ENCODE data around the gene SLC11A2. TPM values are rescaled to one million over a fixed set of nuclear protein-coding genes. Genes with fewer than 3 reads are reported as not detected.

The SLC11A2 gene
- total and polyA plus RNA-seq, 12 donors = 21.7 to 82.2 (median 49.7) TPM

DNA sequence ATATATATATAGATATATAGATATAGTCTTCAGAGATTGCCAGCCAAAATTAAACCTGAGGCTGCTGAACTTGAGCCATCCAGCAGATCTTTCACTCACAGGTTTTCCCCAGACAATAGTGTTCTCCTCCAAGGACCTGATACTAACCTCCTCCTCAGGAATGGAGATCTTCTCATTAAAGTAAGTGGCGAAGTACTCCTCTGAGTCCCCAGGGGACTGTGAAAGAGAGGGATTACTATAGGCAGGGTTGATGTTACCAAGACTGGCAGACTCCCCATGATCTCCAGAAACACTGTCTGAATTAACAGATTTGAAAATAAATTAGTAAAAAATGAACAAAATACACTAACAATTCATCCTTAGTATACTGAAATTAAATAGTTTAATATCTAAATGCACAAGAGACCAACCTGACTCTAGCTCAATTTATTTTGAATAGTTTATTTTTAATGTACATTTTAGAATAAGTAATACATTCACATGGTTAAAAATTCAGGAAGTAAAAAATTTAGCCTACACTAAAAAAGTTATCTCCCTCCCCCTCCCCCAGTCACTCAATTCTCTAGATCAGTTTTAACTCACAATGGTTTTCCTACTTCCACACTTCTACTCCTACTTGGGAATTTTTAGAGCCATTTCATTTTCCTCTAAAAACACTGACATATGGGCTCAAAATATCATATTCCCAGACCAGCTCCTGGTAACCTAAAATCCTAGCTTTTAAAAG, 17.7 kb downstream of the SLC11A2 start:
- Histone ChIP-seq H3K4me1 (replicated peaks in 1 of 2) (peaks cover 12 to 39% of the 10 kb centered on the region in 2 donors), H3K9me3 (replicated peaks in 1 of 3) (no peaks in the 10 kb centered on the region), H3K36me3 (replicated peaks in 1 of 2) (peaks cover 0 to 26% of the 10 kb centered on the region in 2 donors), H3K27me3 (no peaks in the 10 kb centered on the region), H3K4me3 (peak overlapping the region in 1 of 4 donors; percentile 4), H3K27ac (peak overlapping the region; percentile 4 to 79 (median 60))
- WGBS, 4 donors = 80 to 100% (median 87%) methylated on average over 1 of the region's 1 CpG
- TF ChIP-seq POLR2A (IDR thresholded peaks at IDR 0.05) (no peak), CTCF (IDR thresholded peaks at IDR 0.05) (no peak)
- no peak for DNase-seq
- intact Hi-C loops (cut with DNase I) = no loop called here

- DNase-seq = no peak
- Histone ChIP-seq H3K36me3 (replicated peaks in 1 of 2) (peaks cover 0 to 36% of the 10 kb centered on the region in 2 donors), H3K4me3 (no peak overlapping the region), H3K27me3 (no peaks in the 10 kb centered on the region), H3K27ac (no peak overlapping the region), H3K4me1 (replicated peaks in 1 of 2) (peaks cover under 1 to 14% of the 10 kb centered on the region in 2 donors), H3K9me3 (replicated peaks in 1 of 3) (no peaks in the 10 kb centered on the region)
- 85 to 95% (median 86%) methylated on average over 3 of the region's 3 CpGs for WGBS, 4 donors
- intact Hi-C loops (cut with DNase I) = no loop called here
- TF ChIP-seq POLR2A (IDR thresholded peaks at IDR 0.05) = no peak
- no peak for TF ChIP-seq CTCF (IDR thresholded peaks at IDR 0.05)
Measured at GRCh38 chr12:51005671-51006070, 20.5 kb downstream of the SLC11A2 start.

DNA sequence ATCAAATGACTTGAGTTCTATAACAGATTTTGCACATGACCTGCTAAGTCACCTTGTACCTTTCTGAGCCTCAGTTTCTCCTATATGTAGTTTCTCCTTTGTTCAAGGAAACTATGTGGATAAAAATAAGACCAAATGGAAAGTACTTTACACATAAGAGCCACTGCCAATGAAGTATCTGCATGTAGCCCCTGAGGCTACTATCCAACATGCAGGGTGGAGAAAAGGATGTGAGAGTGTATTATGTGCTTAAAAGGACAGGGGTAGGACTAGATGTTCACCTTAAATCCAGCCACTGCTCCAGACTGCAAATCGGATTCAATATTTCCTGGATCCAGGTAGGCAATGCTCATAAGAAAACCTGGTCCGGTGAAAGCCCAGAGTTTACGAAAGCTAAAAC, 21.2 kb downstream of the SLC11A2 start:
- WGBS, 4 donors = 91 to 100% (median 98%) methylated on average over 3 of the region's 3 CpGs
- no peaks in the 10 kb centered on the region for H3K9me3 ChIP-seq (replicated peaks in 1 of 3)
- peaks cover 0 to 42% of the 10 kb centered on the region in 2 donors for H3K36me3 ChIP-seq (replicated peaks in 1 of 2)
- no peak overlapping the region for H3K4me3 ChIP-seq
- DNase-seq = no peak
- intact Hi-C loops (cut with DNase I) = no loop called here
- peaks cover 0 to 13% of the 10 kb centered on the region in 2 donors for H3K4me1 ChIP-seq (replicated peaks in 1 of 2)
- no peaks in the 10 kb centered on the region for H3K27me3 ChIP-seq
- TF ChIP-seq CTCF (IDR thresholded peaks at IDR 0.05) (no peak), POLR2A (IDR thresholded peaks at IDR 0.05) (no peak)
- H3K27ac ChIP-seq = no peak overlapping the region

- H3K27me3 ChIP-seq = no peaks in the 10 kb centered on the region
- H3K4me3 ChIP-seq = no peak overlapping the region
- 60 to 76% (median 68%) methylated on average over 6 of the region's 6 CpGs for WGBS, 4 donors
- intact Hi-C loops (cut with DNase I) = no loop called here
- peaks cover 0 to 47% of the 10 kb centered on the region in 2 donors for H3K36me3 ChIP-seq (replicated peaks in 1 of 2)
- no peak for TF ChIP-seq CTCF (IDR thresholded peaks at IDR 0.05)
- TF ChIP-seq POLR2A (IDR thresholded peaks at IDR 0.05) = no peak
- H3K9me3 ChIP-seq (replicated peaks in 1 of 3) = no peaks in the 10 kb centered on the region
- H3K4me1 ChIP-seq (replicated peaks in 1 of 2) = peaks cover 0 to 10% of the 10 kb centered on the region in 2 donors
- no peak overlapping the region for H3K27ac ChIP-seq
- DNase-seq = no peak
Measured at GRCh38 chr12:51004504-51004903, 21.7 kb downstream of the SLC11A2 start.
